OCI-LY7 (cell line): Measurements from ENCODE around the gene SEC31B.

Experiments
- EZH2phosphoT487 ChIP-seq: fragments of 200-600 bp; sonication (generic); IDR thresholded peaks from 2 replicates; pipeline ENCODE4 v1.6.1; 2018; ENCODE audit warnings: low read depth, borderline replicate concordance, mild to moderate bottlenecking, mixed run types, antibody characterized with exemption, low read length, moderate library complexity, mixed read lengths
- TF ChIP-seq, protein P1 (sequence below): fragments of 200-600 bp; sonication (generic); conservative IDR thresholded peaks from 2 replicates; pipeline ENCODE4 v1.5.1; 2014; ENCODE audit warnings: mild to moderate bottlenecking, antibody characterized with exemption, low read length, moderate library complexity, mixed read lengths

DNA sequence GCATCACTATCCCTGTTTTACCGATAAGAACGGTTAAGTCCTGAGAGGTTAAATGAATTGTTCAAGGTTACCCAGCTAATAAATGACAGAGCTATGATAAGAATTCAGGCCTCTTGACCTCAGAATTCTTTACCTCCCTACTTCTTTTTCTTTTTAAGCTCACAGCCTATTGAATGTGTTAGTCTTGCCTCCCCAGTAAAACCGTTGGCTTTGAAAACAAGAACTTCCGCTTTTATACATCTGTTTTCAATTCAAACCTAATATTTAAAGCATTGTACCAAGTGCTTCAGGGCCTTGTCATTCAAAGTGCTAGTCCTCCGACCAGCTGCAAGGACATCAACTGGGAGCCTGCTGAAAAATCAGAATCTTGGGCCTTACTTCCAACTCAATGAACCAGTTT lies 15.6 kb downstream of the SEC31B start:
- TF ChIP-seq, protein P1, sequence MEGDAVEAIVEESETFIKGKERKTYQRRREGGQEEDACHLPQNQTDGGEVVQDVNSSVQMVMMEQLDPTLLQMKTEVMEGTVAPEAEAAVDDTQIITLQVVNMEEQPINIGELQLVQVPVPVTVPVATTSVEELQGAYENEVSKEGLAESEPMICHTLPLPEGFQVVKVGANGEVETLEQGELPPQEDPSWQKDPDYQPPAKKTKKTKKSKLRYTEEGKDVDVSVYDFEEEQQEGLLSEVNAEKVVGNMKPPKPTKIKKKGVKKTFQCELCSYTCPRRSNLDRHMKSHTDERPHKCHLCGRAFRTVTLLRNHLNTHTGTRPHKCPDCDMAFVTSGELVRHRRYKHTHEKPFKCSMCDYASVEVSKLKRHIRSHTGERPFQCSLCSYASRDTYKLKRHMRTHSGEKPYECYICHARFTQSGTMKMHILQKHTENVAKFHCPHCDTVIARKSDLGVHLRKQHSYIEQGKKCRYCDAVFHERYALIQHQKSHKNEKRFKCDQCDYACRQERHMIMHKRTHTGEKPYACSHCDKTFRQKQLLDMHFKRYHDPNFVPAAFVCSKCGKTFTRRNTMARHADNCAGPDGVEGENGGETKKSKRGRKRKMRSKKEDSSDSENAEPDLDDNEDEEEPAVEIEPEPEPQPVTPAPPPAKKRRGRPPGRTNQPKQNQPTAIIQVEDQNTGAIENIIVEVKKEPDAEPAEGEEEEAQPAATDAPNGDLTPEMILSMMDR: no peak
- no peak for TF ChIP-seq EZH2phosphoT487
